ENCODE results near the gene C4orf54. TPM values are rescaled to one million over a fixed set of nuclear protein-coding genes. Genes with fewer than 3 reads are reported as not detected.

Gene C4orf54
- total and polyA plus RNA-seq, 2 of the 8 experiments (the other 6 are each of a cell fraction or from before 2014, with no cell fraction given) = not detected

DNA sequence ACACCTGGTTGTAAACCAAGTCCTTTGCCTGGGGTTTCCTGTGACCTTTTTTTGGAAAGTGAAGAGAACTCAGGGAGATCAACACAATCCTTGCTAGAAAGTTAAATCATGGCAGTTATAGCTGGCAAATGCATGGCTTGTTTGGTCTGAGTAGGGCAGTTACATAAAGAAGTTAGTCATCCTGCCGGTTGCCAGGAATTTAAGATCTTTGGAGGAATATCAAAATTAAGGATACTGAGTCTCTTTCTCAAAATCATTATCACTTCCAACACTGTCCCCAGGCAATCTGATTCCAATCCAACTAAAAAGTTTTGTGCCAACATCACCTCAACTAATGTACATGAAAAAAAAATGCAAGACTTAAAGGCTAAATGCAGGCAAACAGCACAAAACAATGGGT is 40.3 kb downstream of the C4orf54 start (continued):
- TF ChIP-seq, protein P1, sequence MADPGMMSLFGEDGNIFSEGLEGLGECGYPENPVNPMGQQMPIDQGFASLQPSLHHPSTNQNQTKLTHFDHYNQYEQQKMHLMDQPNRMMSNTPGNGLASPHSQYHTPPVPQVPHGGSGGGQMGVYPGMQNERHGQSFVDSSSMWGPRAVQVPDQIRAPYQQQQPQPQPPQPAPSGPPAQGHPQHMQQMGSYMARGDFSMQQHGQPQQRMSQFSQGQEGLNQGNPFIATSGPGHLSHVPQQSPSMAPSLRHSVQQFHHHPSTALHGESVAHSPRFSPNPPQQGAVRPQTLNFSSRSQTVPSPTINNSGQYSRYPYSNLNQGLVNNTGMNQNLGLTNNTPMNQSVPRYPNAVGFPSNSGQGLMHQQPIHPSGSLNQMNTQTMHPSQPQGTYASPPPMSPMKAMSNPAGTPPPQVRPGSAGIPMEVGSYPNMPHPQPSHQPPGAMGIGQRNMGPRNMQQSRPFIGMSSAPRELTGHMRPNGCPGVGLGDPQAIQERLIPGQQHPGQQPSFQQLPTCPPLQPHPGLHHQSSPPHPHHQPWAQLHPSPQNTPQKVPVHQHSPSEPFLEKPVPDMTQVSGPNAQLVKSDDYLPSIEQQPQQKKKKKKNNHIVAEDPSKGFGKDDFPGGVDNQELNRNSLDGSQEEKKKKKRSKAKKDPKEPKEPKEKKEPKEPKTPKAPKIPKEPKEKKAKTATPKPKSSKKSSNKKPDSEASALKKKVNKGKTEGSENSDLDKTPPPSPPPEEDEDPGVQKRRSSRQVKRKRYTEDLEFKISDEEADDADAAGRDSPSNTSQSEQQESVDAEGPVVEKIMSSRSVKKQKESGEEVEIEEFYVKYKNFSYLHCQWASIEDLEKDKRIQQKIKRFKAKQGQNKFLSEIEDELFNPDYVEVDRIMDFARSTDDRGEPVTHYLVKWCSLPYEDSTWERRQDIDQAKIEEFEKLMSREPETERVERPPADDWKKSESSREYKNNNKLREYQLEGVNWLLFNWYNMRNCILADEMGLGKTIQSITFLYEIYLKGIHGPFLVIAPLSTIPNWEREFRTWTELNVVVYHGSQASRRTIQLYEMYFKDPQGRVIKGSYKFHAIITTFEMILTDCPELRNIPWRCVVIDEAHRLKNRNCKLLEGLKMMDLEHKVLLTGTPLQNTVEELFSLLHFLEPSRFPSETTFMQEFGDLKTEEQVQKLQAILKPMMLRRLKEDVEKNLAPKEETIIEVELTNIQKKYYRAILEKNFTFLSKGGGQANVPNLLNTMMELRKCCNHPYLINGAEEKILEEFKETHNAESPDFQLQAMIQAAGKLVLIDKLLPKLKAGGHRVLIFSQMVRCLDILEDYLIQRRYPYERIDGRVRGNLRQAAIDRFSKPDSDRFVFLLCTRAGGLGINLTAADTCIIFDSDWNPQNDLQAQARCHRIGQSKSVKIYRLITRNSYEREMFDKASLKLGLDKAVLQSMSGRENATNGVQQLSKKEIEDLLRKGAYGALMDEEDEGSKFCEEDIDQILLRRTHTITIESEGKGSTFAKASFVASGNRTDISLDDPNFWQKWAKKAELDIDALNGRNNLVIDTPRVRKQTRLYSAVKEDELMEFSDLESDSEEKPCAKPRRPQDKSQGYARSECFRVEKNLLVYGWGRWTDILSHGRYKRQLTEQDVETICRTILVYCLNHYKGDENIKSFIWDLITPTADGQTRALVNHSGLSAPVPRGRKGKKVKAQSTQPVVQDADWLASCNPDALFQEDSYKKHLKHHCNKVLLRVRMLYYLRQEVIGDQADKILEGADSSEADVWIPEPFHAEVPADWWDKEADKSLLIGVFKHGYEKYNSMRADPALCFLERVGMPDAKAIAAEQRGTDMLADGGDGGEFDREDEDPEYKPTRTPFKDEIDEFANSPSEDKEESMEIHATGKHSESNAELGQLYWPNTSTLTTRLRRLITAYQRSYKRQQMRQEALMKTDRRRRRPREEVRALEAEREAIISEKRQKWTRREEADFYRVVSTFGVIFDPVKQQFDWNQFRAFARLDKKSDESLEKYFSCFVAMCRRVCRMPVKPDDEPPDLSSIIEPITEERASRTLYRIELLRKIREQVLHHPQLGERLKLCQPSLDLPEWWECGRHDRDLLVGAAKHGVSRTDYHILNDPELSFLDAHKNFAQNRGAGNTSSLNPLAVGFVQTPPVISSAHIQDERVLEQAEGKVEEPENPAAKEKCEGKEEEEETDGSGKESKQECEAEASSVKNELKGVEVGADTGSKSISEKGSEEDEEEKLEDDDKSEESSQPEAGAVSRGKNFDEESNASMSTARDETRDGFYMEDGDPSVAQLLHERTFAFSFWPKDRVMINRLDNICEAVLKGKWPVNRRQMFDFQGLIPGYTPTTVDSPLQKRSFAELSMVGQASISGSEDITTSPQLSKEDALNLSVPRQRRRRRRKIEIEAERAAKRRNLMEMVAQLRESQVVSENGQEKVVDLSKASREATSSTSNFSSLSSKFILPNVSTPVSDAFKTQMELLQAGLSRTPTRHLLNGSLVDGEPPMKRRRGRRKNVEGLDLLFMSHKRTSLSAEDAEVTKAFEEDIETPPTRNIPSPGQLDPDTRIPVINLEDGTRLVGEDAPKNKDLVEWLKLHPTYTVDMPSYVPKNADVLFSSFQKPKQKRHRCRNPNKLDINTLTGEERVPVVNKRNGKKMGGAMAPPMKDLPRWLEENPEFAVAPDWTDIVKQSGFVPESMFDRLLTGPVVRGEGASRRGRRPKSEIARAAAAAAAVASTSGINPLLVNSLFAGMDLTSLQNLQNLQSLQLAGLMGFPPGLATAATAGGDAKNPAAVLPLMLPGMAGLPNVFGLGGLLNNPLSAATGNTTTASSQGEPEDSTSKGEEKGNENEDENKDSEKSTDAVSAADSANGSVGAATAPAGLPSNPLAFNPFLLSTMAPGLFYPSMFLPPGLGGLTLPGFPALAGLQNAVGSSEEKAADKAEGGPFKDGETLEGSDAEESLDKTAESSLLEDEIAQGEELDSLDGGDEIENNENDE (IDR thresholded peaks at IDR 0.05; ENCODE audit: insufficient replicate concordance, low read length) = no peak
- TF ChIP-seq RXRA (IDR thresholded peaks at IDR 0.05; ENCODE audit: insufficient read depth, low read depth, low read length) (no peak), EP300 (IDR thresholded peaks at IDR 0.05; ENCODE audit: borderline replicate concordance in 1 of 2, low read depth in 2 of 2, low read length in 2 of 2) (no peak), TEAD4 (IDR thresholded peaks at IDR 0.05; ENCODE audit: low read depth, low read length) (no peak), ZNF274 (IDR thresholded peaks at IDR 0.05; ENCODE audit: borderline replicate concordance, extremely low read depth, low read length) (no peak), YY1 (IDR thresholded peaks at IDR 0.05; ENCODE audit: low read depth, low read length) (no peak)
